LNCAP (cell line): ENCODE results near the gene ABCA13.

Experiments used
- TF ChIP-seq, protein P1 (sequence below): fragments of 450-650 bp; IDR thresholded peaks from 2 replicates; pipeline ENCODE4 v1.5.1; 2017; ENCODE audit warnings: mild to moderate bottlenecking

ABCA13 gene

GRCh38 chr7:48217753-48218152, 46.5 kb downstream of the ABCA13 start:
- TF ChIP-seq, protein P1, sequence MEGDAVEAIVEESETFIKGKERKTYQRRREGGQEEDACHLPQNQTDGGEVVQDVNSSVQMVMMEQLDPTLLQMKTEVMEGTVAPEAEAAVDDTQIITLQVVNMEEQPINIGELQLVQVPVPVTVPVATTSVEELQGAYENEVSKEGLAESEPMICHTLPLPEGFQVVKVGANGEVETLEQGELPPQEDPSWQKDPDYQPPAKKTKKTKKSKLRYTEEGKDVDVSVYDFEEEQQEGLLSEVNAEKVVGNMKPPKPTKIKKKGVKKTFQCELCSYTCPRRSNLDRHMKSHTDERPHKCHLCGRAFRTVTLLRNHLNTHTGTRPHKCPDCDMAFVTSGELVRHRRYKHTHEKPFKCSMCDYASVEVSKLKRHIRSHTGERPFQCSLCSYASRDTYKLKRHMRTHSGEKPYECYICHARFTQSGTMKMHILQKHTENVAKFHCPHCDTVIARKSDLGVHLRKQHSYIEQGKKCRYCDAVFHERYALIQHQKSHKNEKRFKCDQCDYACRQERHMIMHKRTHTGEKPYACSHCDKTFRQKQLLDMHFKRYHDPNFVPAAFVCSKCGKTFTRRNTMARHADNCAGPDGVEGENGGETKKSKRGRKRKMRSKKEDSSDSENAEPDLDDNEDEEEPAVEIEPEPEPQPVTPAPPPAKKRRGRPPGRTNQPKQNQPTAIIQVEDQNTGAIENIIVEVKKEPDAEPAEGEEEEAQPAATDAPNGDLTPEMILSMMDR = no peak

DNA sequence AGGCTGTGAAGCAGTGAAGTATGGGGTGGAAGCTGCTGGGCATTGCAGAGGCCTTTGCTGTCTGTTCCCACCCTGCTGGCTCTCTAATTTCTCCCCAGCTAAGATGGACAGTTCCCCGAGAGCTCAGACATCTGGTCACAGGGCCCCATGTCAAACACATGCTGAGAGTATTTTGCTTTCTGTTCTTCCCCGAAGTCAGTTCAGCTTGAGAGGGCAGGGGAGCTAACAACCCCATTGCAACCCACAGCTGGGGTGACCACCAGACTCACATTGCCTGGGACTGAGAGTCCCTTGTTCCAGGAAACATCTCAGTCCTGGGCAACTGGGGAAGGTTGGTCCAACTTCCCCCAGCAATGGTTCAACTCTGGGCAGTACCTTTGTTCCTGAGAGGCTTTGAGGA, 52.8 kb downstream of the ABCA13 start:
- TF ChIP-seq, protein P1 = no peak

GRCh38 chr7:48225101-48225500, 53.8 kb downstream of the ABCA13 start:
- TF ChIP-seq, protein P1 = no peak

- TF ChIP-seq, protein P1 = no peak
These were observed 66.1 kb downstream of the ABCA13 start for GRCh38 chr7:48237354-48237753.

DNA sequence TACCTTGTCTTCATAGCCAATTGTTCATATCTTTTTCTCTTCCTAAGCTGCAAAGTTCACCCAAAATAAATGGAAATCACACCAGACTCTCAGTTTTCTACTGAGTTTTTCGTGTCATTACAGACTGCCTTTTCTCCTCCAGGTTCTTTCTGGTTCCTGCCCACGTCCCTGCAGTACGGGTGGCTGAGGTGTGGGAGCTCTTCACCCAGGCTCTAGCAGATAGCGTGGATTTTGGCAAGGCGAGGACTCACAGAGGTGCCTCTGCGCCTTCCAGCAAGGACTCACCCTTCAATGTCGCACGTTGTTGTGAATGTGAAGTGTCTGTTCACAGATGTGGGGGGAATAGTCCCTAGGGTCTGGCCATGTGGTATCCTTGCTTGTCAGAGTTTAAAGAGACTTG, 71.6 kb downstream of the ABCA13 start:
- TF ChIP-seq, protein P1 = no peak

GRCh38 chr7:48244864-48245271, 73.6 kb downstream of the ABCA13 start:
- TF ChIP-seq, protein P1 = no peak

GRCh38 chr7:48245751-48246472, 74.7 kb downstream of the ABCA13 start:
- TF ChIP-seq, protein P1 = no peak

- TF ChIP-seq, protein P1 = no peak
These were observed 77.9 kb downstream of the ABCA13 start for GRCh38 chr7:48249166-48249565.
